Germinal center (tissue), 1 donor: ENCODE results near the gene HSPA8.

Experiments
- DNase-seq: peaks from one replicate; pipeline ENCODE4 v3.0.0; 2012; ENCODE audit warnings: mixed read lengths, low spot score

The HSPA8 gene

DNA sequence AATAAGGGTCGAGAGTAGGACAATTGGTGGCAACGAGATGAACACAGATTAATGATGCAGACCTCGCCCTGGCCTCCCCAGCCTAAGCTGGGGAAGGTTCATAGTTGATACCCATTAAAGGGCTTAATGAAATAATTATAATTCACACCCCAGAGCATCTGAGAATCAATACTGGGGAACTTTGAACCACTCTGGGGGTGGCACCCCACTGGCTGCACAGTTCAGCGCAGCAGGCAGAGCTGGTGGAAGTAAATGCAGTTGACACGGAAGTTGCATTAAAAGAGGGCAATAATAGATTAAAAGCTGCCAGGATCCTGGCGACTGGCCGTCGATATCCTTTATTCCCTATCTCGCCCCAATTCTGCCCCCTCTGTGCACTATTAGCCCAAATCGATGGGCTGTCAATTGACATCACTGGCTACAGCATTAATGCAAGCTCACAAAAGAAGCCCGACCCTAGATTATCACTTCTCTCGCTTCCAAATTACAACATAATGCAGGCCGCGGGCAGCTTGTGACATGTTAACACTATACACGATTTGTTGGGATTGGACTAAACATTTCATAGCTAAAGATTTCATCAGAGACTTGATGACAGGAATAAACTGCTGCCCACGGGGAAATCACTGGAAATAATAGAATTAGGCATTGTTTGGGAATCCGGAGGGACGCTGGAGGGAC, 14.5 kb downstream of the HSPA8 start:
- DNase-seq = no peak

DNA sequence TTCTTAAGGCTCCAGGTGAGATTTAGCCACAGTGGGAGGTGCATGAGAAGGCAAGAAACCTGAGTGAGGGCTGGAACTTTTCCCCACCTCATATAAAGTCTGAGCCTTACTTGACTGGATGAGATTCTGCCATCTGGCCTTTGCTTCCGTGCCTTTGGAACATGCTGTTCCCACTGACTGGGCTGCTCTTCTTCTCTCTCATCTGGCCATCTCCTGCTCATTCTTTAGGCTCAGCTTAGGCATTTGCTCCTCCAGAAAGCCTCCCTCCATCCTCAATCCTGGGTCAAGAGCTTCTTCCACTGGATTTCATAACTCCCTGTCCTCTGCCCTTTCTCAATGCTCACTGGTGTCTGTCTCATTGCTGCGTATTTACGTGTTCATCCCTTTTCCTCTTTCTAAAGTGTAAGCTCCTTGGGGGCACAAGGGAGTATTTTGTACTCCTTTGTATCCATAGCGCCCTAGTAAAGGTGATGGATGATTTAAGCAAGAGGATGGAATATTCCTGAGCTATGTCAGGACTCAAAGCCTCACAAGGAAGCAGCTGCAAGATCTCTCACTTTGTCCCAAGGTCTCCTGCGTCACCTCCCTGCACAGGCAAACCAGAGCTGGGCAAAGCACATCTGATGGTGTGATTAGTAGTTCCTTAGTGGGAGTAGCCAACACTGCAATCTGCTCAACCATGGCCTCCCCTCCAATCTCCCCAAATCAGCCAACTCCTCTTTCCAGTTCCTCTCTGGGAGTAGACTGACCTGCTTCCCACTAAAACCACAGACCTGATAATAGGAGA, 15.3 kb downstream of the HSPA8 start:
- no peak for DNase-seq

DNA sequence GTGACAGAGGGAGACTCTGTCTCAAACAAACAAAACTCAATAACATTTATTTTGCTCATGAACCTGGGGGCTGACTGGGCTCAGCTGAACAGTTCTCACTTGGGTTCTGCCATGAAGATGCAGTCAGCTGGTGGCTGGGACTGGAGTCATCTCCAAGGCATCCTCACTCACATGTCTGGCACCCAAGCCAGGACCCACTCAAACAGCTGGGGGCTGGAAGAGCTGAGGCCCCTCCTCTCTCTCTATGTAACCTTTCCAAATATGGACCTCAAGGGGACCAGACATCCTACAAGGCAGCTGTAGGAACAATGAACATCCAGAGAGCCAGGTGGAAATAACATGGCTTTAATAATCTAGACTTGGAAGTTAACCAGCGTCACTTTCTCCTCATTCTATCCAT, 16.8 kb downstream of the HSPA8 start:
- DNase-seq = no peak

DNA sequence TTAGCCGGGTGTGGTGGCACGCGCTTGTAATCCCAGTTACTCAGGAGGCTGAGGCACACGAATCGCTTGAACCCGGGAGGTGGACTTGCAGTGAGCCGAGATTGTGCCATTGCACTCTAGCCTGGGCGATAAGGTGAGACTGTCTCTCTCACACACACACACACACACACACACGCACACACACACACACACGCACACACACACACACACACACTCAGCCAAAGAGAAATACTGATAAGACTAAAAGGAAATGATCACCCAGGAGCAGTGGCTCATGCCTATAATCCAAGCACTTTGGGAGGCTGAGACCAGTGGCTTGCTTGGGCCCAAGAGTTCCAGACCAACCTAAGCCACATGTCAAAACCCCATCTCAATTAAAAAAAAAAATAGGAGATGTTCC, 20.8 kb downstream of the HSPA8 start:
- DNase-seq = no peak

DNA sequence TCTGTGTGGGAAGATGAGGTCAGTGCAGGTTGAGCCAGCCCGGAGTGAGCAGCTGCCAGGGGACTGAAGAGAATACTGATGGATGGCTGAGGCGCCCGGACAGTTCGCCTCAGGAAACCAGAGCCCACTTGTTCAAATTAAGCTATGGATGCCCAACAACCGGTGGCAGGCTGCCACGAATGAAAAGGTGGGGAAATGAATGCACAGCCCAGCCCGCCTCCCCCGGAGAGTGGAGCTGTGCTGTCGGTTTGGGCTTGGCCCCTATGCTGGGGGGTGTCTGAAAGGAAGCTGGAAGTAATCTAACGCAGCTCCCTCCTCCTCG, 21.9 kb downstream of the HSPA8 start:
- no peak for DNase-seq

DNA sequence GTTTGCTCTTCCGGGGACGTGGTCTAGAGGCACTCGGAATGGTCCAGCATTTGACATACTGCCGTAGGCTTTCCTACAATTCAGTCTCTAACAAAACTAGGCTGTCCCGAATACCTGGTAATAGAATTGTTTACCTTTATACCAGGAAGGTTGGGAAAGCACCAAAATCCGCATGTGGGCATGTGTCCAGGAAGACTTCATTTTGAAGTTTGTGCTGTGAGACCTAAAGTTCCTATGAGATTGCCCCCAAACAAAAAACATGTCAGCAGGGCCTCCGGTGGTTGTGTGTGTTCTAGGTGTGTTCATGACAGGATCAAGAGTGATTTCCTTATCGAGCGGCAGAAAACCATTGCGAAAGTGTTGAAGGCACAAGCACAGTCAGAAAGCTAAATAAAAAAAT, 26.1 kb downstream of the HSPA8 start:
- DNase-seq = no peak

DNA sequence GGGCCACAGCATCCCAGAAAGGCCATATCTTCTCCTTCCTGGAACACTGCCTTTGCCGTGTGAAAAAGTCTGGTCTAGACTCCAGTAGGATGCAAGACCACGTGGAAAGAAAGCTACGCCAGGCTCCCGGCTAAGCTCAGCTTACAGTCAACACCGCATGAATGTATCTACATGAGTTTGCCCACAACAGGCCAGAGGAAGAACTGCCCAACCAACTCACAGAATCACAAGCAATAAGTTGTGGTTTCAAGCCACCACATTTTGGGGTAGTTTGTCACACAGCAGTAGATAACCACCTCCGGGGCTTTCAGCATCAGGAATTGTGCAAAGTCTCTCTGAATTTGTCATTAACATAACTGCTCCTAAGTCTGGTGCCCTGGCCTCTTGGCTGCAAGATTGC, 27.3 kb downstream of the HSPA8 start:
- DNase-seq = no peak

DNA sequence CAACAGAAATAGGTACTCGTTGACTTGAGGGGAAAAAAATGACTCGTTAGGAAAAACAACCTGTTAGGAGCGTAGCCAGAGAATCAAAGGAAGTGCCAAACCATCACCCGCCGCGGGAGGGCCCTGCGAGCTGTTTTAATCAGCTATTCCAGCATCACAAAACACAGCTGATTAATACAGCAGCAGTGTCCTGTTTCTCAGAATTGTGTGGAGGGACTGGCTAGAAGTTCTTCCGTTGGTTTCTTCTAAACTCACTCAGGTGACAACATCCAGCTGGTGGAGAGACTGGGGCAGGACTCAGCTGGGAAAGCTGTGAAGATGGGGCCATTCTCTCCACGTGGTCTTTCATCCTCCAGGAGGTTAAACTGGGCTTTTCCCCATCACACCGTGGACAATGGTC, 28.0 kb downstream of the HSPA8 start:
- DNase-seq = no peak

DNA sequence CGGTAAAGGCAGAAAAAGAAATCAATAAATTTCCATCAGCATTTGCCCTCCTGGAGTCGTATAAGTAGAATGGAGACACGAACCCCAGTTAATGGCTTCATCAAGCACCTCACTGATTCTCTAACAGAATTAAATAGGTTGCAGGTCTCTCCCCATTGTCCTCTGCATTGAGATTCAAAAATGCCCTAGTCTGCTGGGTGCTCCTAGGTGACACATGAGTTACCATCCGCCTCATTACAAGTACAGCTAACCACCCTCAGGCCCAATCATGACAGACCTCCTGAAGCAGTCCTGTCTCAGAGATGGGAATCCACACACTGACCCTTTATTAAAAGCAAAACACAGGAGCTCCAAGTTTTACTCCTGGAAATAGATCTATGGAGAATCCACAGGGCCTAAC, 31.4 kb downstream of the HSPA8 start:
- DNase-seq = no peak

DNA sequence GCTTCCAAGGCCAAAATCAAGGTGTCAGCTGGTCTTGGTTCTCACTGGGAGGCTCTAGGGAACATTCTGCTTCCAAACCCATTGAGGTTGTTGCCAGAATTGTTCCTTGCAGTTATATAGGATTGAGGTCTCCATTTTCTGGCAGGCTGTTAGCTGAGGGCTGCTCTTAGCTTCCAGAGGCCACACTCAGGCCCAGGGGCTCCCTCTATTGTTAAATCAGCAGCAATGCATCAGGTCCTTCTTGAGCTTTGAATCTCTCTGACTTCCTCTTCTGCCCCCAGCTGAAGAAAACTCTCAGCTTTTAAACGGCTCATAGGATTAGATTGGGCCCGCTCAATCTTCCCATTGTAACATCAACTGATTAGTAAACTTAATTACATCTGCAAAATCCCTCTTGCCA, 41.0 kb downstream of the HSPA8 start:
- peak; percentile 71 for DNase-seq

DNA sequence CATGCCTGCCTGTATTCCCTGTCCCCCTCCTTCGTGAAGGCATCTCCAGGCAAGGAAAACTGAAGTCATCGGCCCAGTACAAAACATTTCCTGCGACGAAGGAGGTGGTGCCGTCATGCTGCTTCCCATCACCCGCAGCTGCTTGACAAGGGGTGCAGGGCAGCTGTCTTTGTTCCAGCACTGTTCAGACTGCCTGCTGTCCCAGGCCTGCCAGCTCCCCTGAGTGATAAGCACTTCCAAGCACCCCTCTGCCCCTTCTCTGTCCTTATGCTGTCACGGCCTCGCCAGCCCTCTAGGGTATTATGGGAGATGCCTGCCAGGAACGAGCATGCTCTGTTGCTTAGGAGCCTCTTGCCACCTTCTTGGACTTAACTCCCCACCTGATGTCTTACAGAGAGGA, 43.2 kb downstream of the HSPA8 start:
- no peak for DNase-seq

DNA sequence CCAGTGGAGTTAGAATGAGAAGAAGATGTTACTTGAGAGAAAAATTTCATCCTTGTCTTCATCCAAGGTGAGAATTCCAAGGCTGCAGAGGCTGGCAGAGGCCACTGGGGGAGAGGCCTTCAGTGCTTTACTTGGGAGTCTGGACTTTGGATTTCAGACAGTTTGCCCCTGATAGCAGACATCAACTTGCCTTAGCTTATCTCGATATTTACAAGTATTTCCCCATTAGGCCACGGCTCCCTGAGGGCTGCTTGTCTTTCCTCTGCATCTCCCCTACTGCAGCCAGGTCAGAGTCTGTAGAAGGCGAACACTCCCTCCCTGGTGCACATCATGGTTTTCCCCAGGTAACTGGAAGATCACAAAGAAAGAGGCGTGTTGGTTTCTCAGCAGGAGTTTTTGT, 50.4 kb downstream of the HSPA8 start:
- DNase-seq = no peak
